GM18499 (cell line): ENCODE data around the gene BRAP.
"Not testable (repeated sequence)": the region's sequence is repeated elsewhere in the genome, so short reads cannot be mapped to it uniquely, and the experiment has no call there.

ENCODE experiments used
- ATAC-seq: cut with Tn5 transposase; IDR thresholded peaks from one replicate; pipeline ENCODE4 v1.9.1; 2021; ENCODE audit warnings: moderate number of reproducible peaks; ENCODE audit not compliant: insufficient read depth, unreplicated experiment

Gene BRAP

GRCh38 chr12:111626230-111626629, 59.5 kb downstream of the BRAP start:
- ATAC-seq, result no peak

- no peak for ATAC-seq
Measured at GRCh38 chr12:111624540-111624939, 61.2 kb downstream of the BRAP start.

DNA sequence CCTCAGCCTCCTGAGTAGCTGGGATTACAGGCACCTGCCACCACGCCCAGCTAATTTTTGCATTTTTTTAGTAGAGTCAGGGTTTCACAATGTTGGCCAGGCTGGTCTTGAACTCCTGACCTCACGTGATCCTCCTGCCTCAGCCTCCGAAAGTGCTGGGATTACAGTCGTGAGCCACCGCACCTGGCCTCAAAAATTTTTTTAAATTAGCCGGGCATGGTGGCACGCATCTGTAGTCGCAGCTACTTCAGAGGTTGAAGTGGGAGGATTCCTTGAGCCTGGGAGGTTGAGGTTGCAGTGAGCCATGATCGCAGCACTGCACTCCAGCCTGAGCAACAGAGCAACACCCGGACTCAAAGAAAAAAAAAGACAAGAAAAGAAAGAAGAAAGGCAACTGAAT, 67.9 kb downstream of the BRAP start:
- ATAC-seq, result not testable (repeated sequence)

DNA sequence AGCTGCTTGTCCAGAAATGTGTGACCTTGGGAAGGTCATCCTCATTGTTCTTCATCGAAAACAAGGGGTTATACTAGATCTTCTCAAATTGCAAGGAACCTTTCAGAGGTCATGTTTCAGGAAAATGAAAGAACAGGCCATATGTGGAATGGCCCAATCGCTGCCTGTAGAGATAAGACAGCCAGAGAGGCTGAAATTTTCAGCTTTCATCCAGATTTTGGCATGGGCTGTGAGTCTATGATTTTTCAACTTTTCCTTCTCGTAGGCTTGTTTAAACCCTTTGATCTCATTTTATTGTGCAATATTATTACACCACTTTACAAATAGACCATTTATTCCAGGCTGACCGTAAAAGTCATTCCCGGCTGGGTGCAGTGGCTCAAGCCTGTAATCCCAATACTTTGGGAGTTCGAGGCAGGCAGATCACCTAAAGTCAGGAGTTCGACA, 69.6 kb downstream of the BRAP start:
- no peak for ATAC-seq

DNA sequence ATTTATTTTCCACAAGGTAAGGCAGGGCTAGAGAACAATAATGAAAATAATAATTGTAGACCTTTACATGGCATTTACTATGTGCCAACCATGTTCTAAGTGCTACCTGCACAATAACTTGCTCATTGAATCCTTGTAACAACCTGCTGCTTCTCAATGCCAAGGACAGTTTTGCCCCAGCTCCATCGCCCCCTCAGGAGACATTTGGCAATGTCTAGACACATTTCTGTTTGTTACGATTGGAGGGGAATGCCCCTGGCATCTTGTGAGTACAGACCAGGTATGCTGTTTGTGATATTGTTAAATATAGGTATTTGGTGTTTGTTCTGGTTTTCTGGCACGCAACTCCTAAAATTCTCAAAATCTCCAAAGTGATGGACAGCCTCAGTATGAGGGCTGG, 78.5 kb downstream of the BRAP start:
- ATAC-seq, result no peak

GRCh38 chr12:111606767-111607230, 79.0 kb downstream of the BRAP start:
- no peak for ATAC-seq

DNA sequence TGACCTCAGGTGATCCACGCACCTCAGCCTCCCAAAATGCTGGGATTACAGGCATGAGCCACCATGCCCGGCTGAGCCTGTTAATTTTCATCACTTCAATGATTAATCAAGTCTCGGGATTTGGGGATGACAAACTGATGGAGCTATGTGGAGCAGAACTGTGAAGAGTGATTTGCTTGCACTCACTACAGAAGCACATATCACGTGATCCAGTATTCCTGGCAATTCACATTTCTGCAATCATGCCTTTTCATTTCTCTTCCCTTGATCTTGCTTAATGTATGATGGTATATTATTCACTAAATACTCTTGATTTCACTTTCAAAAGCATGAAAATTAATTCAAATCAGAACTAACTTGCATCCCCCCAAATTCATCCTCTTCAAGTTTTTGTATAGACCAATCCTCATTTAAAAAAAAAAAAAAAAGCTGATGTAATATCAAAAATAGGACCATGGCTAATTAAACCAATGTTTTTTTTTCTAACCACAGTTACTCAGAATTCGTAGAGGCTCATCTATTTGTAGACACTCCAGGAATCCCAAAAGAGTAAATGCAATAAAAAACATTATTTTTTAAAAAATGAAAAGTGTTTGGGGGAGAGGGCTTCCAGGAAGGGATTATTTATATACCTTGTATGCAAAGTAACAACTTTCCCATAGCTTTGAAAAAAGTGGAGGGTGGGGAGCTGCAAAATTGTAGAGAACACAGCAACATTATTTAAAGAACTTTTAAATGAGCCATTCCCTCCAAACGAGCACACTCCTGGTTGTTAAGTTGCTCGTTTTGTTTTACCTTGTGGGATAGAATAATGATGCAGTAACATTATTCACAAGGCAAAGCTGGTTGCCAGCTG, 79.6 kb downstream of the BRAP start:
- no peak for ATAC-seq

DNA sequence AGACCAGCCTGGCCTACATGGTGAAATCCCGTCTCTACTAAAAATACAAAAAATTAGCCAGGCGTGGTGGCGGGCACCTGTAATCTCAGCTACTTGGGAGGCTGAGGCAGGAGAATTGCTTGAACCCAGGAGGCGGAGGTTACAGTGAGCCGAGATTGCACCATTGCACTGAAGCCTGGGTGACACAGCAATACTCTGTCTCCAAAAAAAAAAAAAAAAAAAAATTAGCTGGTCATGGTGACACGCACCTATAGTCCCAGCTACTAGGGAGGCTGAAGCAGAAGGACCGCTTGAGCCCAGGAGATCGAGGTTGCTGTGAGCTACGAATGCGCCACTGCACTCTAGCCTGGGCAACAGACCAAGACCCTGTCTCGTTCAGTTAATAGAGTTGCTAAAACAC, 82.9 kb downstream of the BRAP start:
- ATAC-seq, result not testable (repeated sequence)

GRCh38 chr12:111602348-111602747, 83.4 kb downstream of the BRAP start:
- ATAC-seq, result no peak

GRCh38 chr12:111600986-111601385, 84.8 kb downstream of the BRAP start:
- not testable (repeated sequence) for ATAC-seq

DNA sequence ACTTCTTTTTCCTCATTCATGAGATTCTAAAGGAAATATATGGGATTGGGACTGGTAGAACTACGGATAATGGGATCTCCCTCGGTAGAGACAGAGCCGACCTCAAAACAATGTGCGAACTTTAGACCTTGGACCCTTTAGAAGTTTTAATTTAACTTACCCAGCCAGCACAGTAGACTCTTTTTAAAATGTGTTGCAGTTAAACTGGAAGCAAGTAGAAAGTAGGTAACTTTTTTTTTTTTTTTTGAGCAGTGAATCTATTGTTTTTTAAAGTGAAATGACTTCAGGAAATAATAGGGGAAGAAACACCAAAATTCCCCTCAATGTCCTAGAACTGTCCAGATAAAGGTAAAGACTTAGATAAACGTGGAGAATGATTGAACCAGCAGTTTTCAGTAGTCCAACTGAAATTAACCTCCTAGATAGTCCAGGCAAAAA, 85.5 kb downstream of the BRAP start:
- ATAC-seq, result no peak

DNA sequence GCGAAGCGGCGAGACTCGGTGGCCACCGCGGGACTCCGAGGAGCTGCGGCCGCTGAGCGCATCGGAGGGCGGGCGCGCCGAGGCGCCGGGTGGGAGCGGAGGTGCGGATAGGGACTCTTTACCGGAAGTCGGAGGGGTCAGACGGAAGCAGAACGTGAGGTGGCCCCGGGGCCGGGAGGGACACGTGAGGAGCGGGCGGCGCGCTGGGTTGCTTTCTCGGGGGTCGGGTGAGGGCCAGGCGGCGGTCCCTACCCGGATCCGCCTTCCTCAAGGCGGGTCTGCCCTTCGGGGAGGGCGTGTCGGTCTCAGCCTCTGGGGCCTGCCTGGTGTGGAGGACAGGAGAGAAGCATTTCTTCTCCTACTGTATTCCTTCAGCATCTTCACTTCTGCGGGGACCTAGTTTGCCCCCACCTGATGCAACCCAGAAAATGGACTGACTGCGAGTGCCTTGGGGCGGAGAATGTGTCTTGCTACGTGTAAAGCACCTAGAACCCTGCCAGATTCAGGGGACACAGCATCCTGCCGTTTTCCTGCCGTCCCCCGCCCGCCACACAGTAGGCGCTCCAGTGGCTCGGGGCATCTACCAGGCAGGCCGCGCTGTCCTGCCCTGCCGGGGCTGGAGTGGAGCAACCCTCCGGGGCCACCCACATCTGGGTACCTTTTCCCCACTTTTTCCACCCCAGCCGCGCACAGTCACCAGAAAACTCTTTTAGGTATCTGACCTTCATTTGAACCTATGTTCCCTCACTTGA, 86.1 kb downstream of the BRAP start:
- ATAC-seq, result no peak

GRCh38 chr12:111598637-111599452, 86.9 kb downstream of the BRAP start, which contains the start of gene ATXN2:
TSS of gene ATXN2 (minus strand) at chr12:111599315. CDS start at chr12:111599034, 281 bp downstream.
- ATAC-seq, result no peak

DNA sequence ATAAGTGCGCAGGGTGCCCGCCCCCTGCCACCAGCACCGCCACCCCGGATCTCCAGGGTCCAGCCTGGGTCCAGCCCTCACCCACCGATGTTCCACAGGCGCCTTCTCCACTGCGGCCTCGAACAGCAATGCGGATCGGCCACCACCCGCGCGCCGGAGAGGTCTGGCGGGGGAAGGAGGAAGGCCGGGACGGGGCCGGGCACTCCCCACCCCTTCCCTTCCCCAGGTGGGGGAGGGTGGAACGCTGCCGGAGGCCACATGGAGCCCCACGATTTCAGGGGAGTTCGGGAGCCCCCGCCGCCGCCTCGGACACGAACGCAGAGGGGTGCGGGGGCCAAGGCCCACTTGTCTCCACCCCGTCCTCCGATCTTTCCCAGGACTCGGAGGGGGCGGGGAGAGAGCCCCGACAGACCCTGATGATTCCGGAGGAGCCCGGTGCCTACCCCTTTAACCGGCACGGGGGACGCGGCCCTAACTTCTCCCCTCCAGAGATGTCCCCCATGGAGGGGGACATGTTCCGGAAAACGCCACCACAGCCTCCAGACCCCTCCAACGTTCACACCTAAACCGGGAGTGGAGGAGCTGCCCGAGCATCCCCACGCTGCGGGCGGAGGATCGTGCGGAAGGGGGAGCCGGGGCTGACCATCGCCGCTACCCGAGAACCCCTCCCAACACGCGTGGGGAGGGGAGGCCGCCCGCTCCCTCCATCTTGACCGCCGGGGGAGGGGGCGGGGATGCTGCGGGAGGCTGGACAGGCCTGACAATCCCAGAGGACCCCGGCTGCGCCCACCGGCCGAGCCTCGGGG, 87.7 kb downstream of the BRAP start:
- no peak for ATAC-seq

DNA sequence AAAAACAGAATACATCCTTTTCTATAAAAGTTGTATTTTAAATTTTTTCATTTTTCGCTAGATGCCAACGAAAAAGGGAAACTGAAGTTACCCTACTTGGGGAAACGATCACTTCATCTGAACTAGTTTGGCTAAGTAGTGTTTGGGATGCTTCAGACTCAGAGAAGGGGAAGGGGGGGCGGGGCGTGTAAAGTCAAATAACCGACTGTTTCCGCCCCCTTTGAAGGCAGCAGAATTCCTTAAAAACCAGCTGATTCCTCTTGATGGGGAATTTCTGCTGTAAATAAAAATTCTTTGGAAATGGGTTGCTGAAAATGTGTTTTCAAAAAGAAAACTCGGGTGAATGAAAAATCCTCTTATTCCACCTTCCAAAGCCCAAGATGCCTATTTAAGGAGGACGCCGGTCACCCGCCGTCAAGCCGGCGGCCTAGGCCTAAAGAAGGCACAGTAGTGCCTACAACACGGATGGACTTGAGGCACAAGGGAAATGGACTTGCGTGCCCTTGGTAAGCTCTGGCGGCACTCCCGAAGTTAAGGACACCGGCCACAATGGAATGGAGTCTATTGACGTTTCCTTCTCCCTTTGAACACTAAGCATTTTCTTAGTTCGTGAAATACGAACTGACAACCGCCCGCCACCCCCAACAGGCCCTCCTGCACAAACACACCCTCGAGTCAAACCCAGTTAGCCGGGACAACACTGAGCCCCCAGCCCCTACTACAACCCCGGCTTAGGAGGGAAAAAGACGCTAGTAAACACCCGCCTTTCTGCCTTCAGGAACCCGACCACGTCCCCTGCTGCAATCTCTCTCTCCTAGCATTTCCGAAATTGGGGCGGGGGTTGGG, 88.5 kb downstream of the BRAP start:
- ATAC-seq, result no peak

DNA sequence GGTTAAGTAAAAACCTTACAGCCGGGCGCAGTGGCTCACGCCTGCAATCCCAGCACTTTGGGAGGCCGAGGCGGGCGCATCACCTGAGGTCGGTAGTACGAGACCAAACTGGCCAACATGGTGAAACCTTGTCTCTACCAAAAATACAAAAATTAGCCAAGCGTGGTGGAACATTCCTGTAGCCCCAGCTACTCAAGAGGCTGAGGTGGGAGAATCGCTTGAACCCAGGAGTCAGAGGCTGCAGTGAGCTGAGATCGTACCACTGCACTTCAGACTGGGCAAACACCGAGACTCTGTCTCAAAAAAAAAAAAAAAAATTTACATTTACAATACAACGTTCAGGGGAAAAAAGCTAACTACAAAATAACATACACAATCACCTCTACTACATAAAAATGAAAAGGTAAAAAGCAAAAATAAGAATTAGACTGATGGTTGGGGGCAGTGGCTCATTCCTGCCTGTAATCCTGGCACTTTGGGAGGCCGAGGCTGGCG, 90.4 kb downstream of the BRAP start:
- ATAC-seq, result not testable (repeated sequence)
